Neural progenitor cell (in vitro differentiated cells): ENCODE data around the gene LRP1B. TPM values are rescaled to one million over a fixed set of nuclear protein-coding genes. Genes with fewer than 3 reads are reported as not detected.

ENCODE experiments used
- DNase-seq: peaks from one replicate; pipeline ENCODE4 v3.0.0-alpha.2; 2016; ENCODE audit warnings: low spot score
- H2AFZ ChIP-seq: fragments of 200-600 bp; sonication (generic); replicated peaks from 2 replicates; pipeline ENCODE4 v1.6.1; 2016; ENCODE audit warnings: antibody characterized with exemption
- H3F3A ChIP-seq: fragments of 200-600 bp; sonication (generic); 2 replicates; pipeline ENCODE4 v1.6.1; 2016; ENCODE audit warnings: antibody characterized with exemption, low read depth
- H3K27ac ChIP-seq: fragments of 200-600 bp; sonication (generic); 2 replicates; pipeline ENCODE4 v1.5.1; 2016; ENCODE audit warnings: mild to moderate bottlenecking
- H3K27me3 ChIP-seq: fragments of 200-600 bp; sonication (generic); 2 replicates; pipeline ENCODE4 v1.6.1; 2016; ENCODE audit warnings: mild to moderate bottlenecking, moderate library complexity
- H3K36me3 ChIP-seq: fragments of 200-600 bp; sonication (generic); 2 replicates; pipeline ENCODE4 v1.5.1; 2016
- H3K4me1 ChIP-seq: fragments of 200-600 bp; sonication (generic); 2 replicates; pipeline ENCODE4 v1.6.1; 2016; ENCODE audit warnings: mixed run types
- H3K4me2 ChIP-seq: fragments of 200-600 bp; sonication (generic); 2 replicates; pipeline ENCODE4 v1.6.1; 2016
- H3K4me3 ChIP-seq: fragments of 200-600 bp; sonication (generic); 2 replicates; pipeline ENCODE4 v1.5.1; 2016
- H3K79me2 ChIP-seq: fragments of 200-600 bp; sonication (generic); 2 replicates; pipeline ENCODE4 v1.6.1; 2016; ENCODE audit warnings: low read depth
- H3K9ac ChIP-seq: fragments of 200-600 bp; sonication (generic); 2 replicates; pipeline ENCODE4 v1.6.1; 2016
- H3K9me3 ChIP-seq: fragments of 200-600 bp; sonication (generic); 2 replicates; pipeline ENCODE4 v1.5.1; 2016; ENCODE audit warnings: low read depth
- H4K20me1 ChIP-seq: fragments of 200-600 bp; sonication (generic); 2 replicates; pipeline ENCODE4 v1.6.1; 2016; ENCODE audit warnings: low read depth
- H3K27ac Mint-ChIP-seq: 3 replicates; pipeline ENCODE4 v1.8.0; 2021; ENCODE audit warnings: mixed read lengths
- H3K27me3 Mint-ChIP-seq: 2 replicates; pipeline ENCODE4 v1.8.0; 2022; ENCODE audit warnings: low read depth, mild to moderate bottlenecking, inconsistent platforms, moderate library complexity, mixed read lengths; ENCODE audit not compliant: insufficient read depth
- H3K36me3 Mint-ChIP-seq: 3 replicates; pipeline ENCODE4 v1.8.0; 2021; ENCODE audit warnings: mixed read lengths
- H3K4me1 Mint-ChIP-seq: 3 replicates; pipeline ENCODE4 v1.8.0; 2021; ENCODE audit warnings: mixed read lengths
- H3K4me3 Mint-ChIP-seq: 3 replicates; pipeline ENCODE4 v1.8.0; 2021; ENCODE audit warnings: mild to moderate bottlenecking, moderate library complexity, mixed read lengths
- H3K9me3 Mint-ChIP-seq: 3 replicates; pipeline ENCODE4 v1.8.0; 2020; ENCODE audit warnings: mixed read lengths
- CTCF ChIP-seq: fragments of 200-600 bp; sonication (generic); IDR thresholded peaks from 2 replicates; pipeline ENCODE4 v1.5.1; 2017; ENCODE audit warnings: antibody characterized with exemption, mild to moderate bottlenecking
- EZH2 ChIP-seq: fragments of 200-600 bp; sonication (generic); IDR thresholded peaks from 2 replicates; pipeline ENCODE4 v1.6.1; 2017; ENCODE audit warnings: antibody characterized with exemption, mild to moderate bottlenecking, moderate library complexity
- EZH2phosphoT487 ChIP-seq: fragments of 200-600 bp; sonication (generic); IDR thresholded peaks from 2 replicates; pipeline ENCODE4 v1.6.1; 2017; ENCODE audit warnings: antibody characterized with exemption
- total RNA-seq: library from RNA; depleted of rRNA; stranded (reverse); fragments of >200 nt; gene quantifications from 2 replicates; pipeline ENCODE4 v1.2.3, GENCODE V29; 2015; ENCODE audit warnings: low replicate concordance

LRP1B gene
- total RNA-seq, 1 donor from 2014 or later = not detected

GRCh38 chr2:141364821-141365220, 766.0 kb downstream of the LRP1B start:
- Mint-ChIP-seq H3K4me1 (no peaks in the 10 kb centered on the region), H3K27ac (no peak overlapping the region), H3K4me3 (no peak overlapping the region), H3K27me3 (peaks cover 2% of the 10 kb centered on the region), H3K9me3 (no peaks in the 10 kb centered on the region), H3K36me3 (no peaks in the 10 kb centered on the region)
- H3K27ac ChIP-seq = no peak overlapping the region
- no peak overlapping the region for H2AFZ ChIP-seq
- no peaks in the 10 kb centered on the region for H3K79me2 ChIP-seq
- no peak for TF ChIP-seq EZH2phosphoT487
- no peak for TF ChIP-seq CTCF
- TF ChIP-seq EZH2 = no peak
- no peaks in the 10 kb centered on the region for H3K4me1 ChIP-seq
- no peaks in the 10 kb centered on the region for H4K20me1 ChIP-seq
- no peaks in the 10 kb centered on the region for H3F3A ChIP-seq
- H3K9me3 ChIP-seq = no peaks in the 10 kb centered on the region
- no peaks in the 10 kb centered on the region for H3K36me3 ChIP-seq
- no peak for DNase-seq
- no peak overlapping the region for H3K4me3 ChIP-seq
- no peak overlapping the region for H3K9ac ChIP-seq
- no peaks in the 10 kb centered on the region for H3K27me3 ChIP-seq
- no peak overlapping the region for H3K4me2 ChIP-seq

GRCh38 chr2:141362311-141362710, 768.5 kb downstream of the LRP1B start:
- H3F3A ChIP-seq = no peaks in the 10 kb centered on the region

GRCh38 chr2:141348481-141348880, 782.3 kb downstream of the LRP1B start:
- no peaks in the 10 kb centered on the region for H3K9me3 Mint-ChIP-seq
- Histone ChIP-seq H3K4me3 (no peak overlapping the region), H2AFZ (no peak overlapping the region), H4K20me1 (no peaks in the 10 kb centered on the region), H3K27me3 (no peaks in the 10 kb centered on the region), H3K4me2 (no peak overlapping the region), H3K9ac (no peak overlapping the region), H3K9me3 (no peaks in the 10 kb centered on the region), H3K4me1 (no peaks in the 10 kb centered on the region), H3K79me2 (no peaks in the 10 kb centered on the region), H3K27ac (no peak overlapping the region), H3K36me3 (no peaks in the 10 kb centered on the region), H3F3A (no peaks in the 10 kb centered on the region)
- H3K27me3 Mint-ChIP-seq = no peaks in the 10 kb centered on the region
- H3K27ac Mint-ChIP-seq = no peak overlapping the region
- no peak for TF ChIP-seq EZH2phosphoT487
- no peak for TF ChIP-seq CTCF
- no peak for TF ChIP-seq EZH2
- H3K4me3 Mint-ChIP-seq = no peak overlapping the region
- no peaks in the 10 kb centered on the region for H3K4me1 Mint-ChIP-seq
- H3K36me3 Mint-ChIP-seq = no peaks in the 10 kb centered on the region
- no peak for DNase-seq

More at GRCh38 chr2:141362311-141362710, 768.5 kb downstream of the LRP1B start:
- Mint-ChIP-seq H3K27ac (no peak overlapping the region), H3K4me3 (no peak overlapping the region), H3K36me3 (no peaks in the 10 kb centered on the region), H3K4me1 (no peaks in the 10 kb centered on the region), H3K9me3 (no peaks in the 10 kb centered on the region), H3K27me3 (peaks cover 2% of the 10 kb centered on the region)
- no peak overlapping the region for H2AFZ ChIP-seq
- no peak overlapping the region for H3K4me2 ChIP-seq
- H3K79me2 ChIP-seq = no peaks in the 10 kb centered on the region
- no peak for DNase-seq
- no peaks in the 10 kb centered on the region for H3K4me1 ChIP-seq
- TF ChIP-seq EZH2 (no peak), CTCF (no peak), EZH2phosphoT487 (no peak)
- H4K20me1 ChIP-seq = no peaks in the 10 kb centered on the region
- H3K4me3 ChIP-seq = no peak overlapping the region
- no peaks in the 10 kb centered on the region for H3K9me3 ChIP-seq
- no peak overlapping the region for H3K27ac ChIP-seq
- no peak overlapping the region for H3K9ac ChIP-seq
- H3K36me3 ChIP-seq = no peaks in the 10 kb centered on the region
- H3K27me3 ChIP-seq = no peaks in the 10 kb centered on the region
